Activated T-cell treated with anti-CD3 and anti-CD28 coated beads, Interleukin-2, amount 50 U/mL, for 72 hours (primary cell): Measurements from ENCODE around the gene CMC4. TPM values are rescaled to one million over a fixed set of nuclear protein-coding genes. Genes with fewer than 3 reads are reported as not detected.

Experiments
- ATAC-seq, 2 donors: fragments of 150-1000 bp; cut with Tn5 transposase; replicated peaks in 1 of 2; 2 replicates each; pipeline ENCODE4 v1.10.0; 2021; ENCODE audit warnings: moderate library complexity in 2 of 2, mild to moderate bottlenecking in 1 of 2
- DNase-seq, 2 donors: peaks; one replicate each; pipeline ENCODE4 v3.0.0; 2021 to 2022; ENCODE audit warnings: mixed read lengths in 1 of 2
- H3K27ac Mint-ChIP-seq: one replicate; pipeline ENCODE4 v1.8.0; 2022; ENCODE audit warnings: mild to moderate bottlenecking, moderate library complexity, mixed read lengths
- H3K27me3 Mint-ChIP-seq: one replicate; pipeline ENCODE4 v1.8.0; 2022; ENCODE audit warnings: low read depth, mixed read lengths
- H3K36me3 Mint-ChIP-seq, 2 donors: one replicate each; pipeline ENCODE4 v1.8.0; 2022; ENCODE audit warnings: mixed read lengths in 2 of 2, mild to moderate bottlenecking in 1 of 2; ENCODE audit not compliant: insufficient read depth in 2 of 2
- H3K4me1 Mint-ChIP-seq: one replicate; pipeline ENCODE4 v1.8.0; 2022; ENCODE audit warnings: low read depth, mixed read lengths
- H3K4me3 Mint-ChIP-seq, 2 donors: one replicate each; pipeline ENCODE4 v1.8.0; 2022; ENCODE audit warnings: mild to moderate bottlenecking in 2 of 2, mixed read lengths in 2 of 2, moderate library complexity in 2 of 2
- H3K9me3 Mint-ChIP-seq, 2 donors: one replicate each; pipeline ENCODE4 v1.8.0; 2022; ENCODE audit warnings: mixed read lengths in 2 of 2
- total RNA-seq, 2 donors: library from RNA; stranded (reverse); gene quantifications; one replicate each; pipeline ENCODE4 v1.2.3, GENCODE V29; 2022

Gene CMC4
- total RNA-seq, 2 donors from 2014 or later: 9.4 to 15.0 TPM

DNA sequence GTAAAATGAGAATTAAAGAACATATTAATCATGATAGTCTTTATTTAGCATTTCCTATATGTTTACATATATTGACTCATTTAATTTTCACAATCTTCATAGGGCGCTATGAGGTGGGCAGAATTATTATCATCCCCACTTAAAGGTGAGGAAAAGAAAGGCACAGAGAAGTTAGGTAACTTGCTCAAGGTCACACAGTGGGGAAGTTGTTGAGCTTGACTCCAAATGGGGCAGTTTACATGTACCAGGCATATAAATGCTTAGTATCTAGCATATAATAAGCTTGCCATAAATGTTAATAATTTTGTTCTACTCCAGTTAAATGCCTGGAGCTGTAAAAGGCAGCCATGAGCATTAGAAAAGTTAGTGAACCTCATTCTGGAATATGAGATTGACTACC, 1.5 kb downstream of the CMC4 start:
- Mint-ChIP-seq H3K9me3 (no peaks in the 10 kb centered on the region), H3K27me3 (no peaks in the 10 kb centered on the region), H3K27ac (peak overlapping the region; percentile 6), H3K4me1 (peaks cover 63% of the 10 kb centered on the region), H3K36me3 (peaks cover 10 to 11% of the 10 kb centered on the region in 2 donors), H3K4me3 (peak overlapping the region; percentile 81 to 88)
- ATAC-seq (no peak), DNase-seq (no peak)

DNA sequence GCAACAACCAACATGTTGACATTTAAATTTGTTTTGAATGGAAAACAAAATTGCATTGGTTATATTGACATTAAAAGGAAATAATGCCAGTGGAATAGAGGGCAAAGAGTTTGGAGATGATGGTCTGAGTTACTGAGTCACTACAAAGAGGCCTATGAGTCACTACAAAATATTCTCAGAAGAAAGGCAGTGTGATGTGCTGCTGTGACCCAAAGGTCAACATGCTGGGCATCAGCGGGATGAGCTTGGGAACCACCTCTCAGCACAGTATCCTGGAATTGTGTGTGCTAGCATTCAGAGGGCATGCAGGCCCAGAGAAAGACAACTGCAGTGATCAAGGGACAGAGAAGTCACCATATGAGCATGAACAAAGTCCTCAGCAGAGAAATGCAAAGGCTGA, 2.8 kb downstream of the CMC4 start:
- peak overlapping the region; percentile 80 for H3K27ac Mint-ChIP-seq
- DNase-seq (no peak), ATAC-seq (peak in 1 of 2 donors; percentile 15)
- H3K4me3 Mint-ChIP-seq: peak overlapping the region; percentile 73 to 86
- H3K36me3 Mint-ChIP-seq: peaks cover 2 to 4% of the 10 kb centered on the region in 2 donors
- peaks cover 50% of the 10 kb centered on the region for H3K4me1 Mint-ChIP-seq
- no peaks in the 10 kb centered on the region for H3K27me3 Mint-ChIP-seq
- H3K9me3 Mint-ChIP-seq: no peaks in the 10 kb centered on the region

DNA sequence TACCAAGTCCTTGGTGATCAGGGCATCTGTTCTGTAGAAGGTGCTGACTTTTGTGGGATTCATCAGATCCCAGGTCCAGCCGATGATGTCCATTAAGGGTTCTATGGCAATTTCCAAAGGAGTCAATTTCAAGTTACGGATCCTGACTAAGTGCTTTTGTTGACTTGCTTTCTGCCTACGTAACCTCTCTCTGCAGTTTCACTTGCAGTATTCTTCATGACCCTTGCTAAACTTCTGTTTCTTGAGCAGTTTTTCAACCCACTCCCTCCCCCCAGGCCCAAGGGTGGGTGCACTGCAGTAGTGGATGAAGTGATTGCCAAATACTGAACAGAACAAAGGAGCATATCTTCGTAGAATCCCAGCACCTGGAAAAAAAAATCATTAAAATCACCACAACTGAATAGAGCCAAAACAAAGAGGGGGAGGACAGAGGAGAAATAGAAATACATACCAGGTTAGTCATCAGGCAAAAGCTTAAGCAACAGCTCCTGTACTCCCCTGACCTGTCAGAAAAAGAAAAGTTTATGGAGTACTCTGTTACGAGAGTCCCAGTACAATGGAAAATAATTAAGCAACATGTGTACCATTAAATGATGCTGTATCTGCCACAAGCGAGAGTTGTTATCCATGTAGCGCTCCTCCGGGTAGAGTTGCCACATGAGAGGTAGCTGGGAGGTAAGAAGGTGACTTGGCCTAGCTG, 5.8 kb downstream of the CMC4 start:
- ATAC-seq (no peak), DNase-seq (no peak)
- Mint-ChIP-seq H3K36me3 (peaks cover 0 to 3% of the 10 kb centered on the region in 2 donors), H3K9me3 (no peaks in the 10 kb centered on the region), H3K27ac (peak overlapping the region; percentile 42), H3K27me3 (no peaks in the 10 kb centered on the region), H3K4me1 (peaks cover 39% of the 10 kb centered on the region), H3K4me3 (no peak overlapping the region)

DNA sequence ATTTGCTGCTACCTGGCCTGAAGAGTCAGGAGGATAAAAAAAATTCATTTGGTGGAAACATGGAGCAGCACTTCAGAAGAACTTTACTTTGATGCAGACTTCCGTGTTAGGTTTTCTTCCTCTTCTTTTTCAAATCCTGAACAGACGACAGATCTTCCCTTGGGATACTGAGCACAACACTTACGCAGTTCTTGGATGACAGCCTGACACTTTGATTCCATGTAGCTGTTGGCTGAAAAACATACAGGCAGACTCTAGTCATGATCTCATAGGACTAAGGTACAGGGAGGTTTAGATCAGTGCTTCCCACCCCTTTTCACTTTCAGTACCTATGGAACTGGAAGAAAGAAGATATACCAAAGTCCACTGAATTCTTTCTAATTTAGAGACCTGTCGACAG, 9.2 kb downstream of the CMC4 start:
- H3K9me3 Mint-ChIP-seq: no peaks in the 10 kb centered on the region
- no peak for DNase-seq

DNA sequence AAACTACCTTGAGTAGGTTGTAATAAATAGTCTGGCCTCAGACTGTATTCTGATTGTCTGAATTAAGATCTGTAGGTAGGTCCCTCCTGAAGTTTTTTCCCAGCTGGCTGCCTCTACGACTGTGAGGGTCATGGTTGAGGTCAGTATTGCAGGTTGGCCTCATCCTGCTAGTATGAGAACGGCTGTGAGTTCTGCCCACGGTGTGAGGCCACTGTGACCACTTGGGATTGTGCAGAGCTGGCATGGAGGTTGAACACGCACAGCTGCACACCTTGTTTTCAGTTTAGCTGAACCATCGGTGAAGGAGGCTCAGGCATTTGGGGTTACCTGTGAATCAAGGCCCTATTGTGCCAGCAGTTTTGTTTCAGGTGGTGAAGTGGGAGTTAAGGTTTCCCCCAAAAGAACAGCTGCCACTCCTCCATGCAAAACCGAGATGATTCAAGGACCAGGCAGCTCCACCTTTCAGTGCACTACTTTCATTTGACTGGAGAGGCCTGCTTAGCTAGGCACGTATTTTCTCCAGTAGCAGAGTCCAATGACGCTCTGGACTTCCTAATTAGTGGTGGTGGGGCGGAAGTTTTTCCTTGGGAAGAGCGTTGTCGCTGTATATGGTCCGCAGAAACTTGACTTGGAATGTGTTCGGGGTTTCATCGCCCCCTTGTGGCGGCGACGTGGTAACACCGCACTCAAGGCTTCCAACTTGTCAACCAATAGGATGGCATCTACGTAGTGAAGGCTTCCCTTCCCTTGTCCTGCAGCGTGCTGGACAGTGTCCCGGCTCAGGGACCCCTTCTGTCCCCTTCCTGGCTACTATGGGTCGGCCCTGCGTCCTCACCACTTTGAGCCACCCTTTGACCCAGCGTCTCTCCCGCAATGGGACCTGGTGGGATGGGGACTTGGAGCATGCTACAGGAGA, 13.8 kb downstream of the CMC4 start:
- peak overlapping the region; percentile 75 to 82 for H3K4me3 Mint-ChIP-seq
- no peak overlapping the region for H3K27ac Mint-ChIP-seq
- no peaks in the 10 kb centered on the region for H3K9me3 Mint-ChIP-seq
- H3K27me3 Mint-ChIP-seq: no peaks in the 10 kb centered on the region
- ATAC-seq (peak; percentile 73 to 77), DNase-seq (peak; percentile 34 to 44)
- H3K36me3 Mint-ChIP-seq: peaks cover 0 to 5% of the 10 kb centered on the region in 2 donors
- peaks cover 34% of the 10 kb centered on the region for H3K4me1 Mint-ChIP-seq

More for the DNA sequence above, 9.2 kb downstream of the CMC4 start:
- Mint-ChIP-seq H3K4me3 (no peak overlapping the region), H3K36me3 (peaks cover 0 to 1% of the 10 kb centered on the region in 2 donors), H3K27me3 (no peaks in the 10 kb centered on the region), H3K27ac (no peak overlapping the region), H3K4me1 (peaks cover 17% of the 10 kb centered on the region)
- no peak for ATAC-seq

DNA sequence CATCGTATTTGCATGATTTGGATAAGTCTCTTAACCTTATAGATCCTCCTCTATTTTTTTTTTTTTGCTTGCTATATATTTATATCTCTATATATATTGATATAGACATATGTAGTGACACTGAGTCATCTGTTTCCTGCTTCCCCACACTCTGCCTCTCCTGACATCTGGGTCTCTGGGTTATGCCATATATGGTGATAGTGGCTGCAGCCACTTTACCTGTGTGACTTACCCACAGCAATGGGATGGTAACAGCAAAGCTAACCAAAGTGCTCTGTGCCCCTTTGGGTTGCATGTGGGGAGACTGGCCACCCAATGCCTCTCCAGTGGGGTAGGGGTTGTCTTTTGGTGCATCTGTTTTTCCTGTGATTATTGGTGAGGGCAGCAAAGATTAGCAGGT, 14.5 kb downstream of the CMC4 start:
- Mint-ChIP-seq H3K9me3 (no peaks in the 10 kb centered on the region), H3K4me3 (peak overlapping the region; percentile 75 to 82), H3K27ac (no peak overlapping the region), H3K27me3 (no peaks in the 10 kb centered on the region), H3K36me3 (peaks cover 0 to 9% of the 10 kb centered on the region in 2 donors), H3K4me1 (peaks cover 34% of the 10 kb centered on the region)
- ATAC-seq (peak; percentile 55 to 59), DNase-seq (peak in 1 of 2 donors; percentile 3)

DNA sequence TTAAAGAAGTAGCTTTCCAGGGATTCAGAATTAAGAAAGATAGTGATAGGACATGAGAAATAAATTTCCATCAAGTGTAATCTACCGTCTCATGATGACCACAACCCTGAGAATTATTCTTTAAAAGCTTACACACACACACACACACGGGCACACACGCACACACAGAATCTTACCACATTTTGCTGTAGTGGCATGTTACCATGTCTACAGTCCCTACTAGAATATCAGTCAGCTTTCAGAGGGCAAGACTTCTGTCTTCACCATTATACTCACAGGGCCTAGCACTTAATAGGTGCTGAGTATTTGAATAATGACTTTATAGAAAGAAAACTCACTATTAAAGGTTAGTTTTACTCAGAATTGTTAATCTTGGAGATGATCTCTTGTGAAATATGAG, 15.4 kb downstream of the CMC4 start:
- Mint-ChIP-seq H3K4me3 (no peak overlapping the region), H3K36me3 (peaks cover 0 to 9% of the 10 kb centered on the region in 2 donors), H3K27ac (no peak overlapping the region), H3K9me3 (no peaks in the 10 kb centered on the region), H3K27me3 (no peaks in the 10 kb centered on the region), H3K4me1 (peaks cover 41% of the 10 kb centered on the region)
- ATAC-seq: no peak
- DNase-seq: no peak

DNA sequence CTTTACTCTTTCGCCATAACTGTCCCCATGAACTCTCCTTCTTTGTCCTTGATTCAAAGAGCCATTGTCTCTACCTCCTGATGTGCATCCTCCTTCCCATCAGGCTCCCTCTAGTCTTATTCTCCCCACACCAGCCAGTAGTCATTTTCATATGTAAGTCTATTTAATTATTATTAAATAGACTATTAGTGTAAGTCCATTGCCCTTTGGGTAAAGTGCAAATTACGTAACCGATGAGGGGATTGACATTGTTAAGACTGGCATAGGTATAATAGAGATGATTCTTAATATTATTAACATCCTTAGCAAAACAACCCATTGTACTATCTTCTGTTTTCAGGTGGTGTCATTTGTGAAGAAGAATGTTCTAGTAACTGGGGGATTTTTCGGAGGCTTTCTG, 16.7 kb downstream of the CMC4 start:
- H3K4me1 Mint-ChIP-seq: peaks cover 51% of the 10 kb centered on the region
- no peak for ATAC-seq

DNA sequence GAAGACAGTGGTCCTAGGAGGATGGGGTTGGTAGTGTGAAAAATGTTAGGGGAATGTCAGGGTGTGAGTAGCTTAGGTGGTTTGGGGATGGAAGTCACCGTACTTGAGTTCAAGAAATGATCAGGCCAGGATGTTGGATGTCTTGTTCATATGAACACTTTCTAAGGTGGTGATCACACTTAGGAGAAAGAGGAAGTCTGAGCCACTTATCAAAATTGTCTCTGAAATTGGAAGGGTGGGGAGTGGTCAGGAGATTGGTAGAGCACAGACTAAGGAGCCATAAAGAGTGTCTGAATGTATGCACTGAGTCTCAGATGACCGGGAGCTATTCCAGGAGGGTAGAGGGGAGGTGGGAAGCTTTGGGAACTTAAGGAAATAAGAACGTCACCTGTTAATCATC, 17.3 kb downstream of the CMC4 start:
- no peaks in the 10 kb centered on the region for H3K27me3 Mint-ChIP-seq
- peaks cover 57% of the 10 kb centered on the region for H3K4me1 Mint-ChIP-seq
- H3K27ac Mint-ChIP-seq: no peak overlapping the region

More for the DNA sequence above, 16.7 kb downstream of the CMC4 start:
- Mint-ChIP-seq H3K27me3 (no peaks in the 10 kb centered on the region), H3K36me3 (peaks cover 0 to 9% of the 10 kb centered on the region in 2 donors), H3K4me3 (no peak overlapping the region), H3K27ac (no peak overlapping the region), H3K9me3 (no peaks in the 10 kb centered on the region)
- DNase-seq: no peak

DNA sequence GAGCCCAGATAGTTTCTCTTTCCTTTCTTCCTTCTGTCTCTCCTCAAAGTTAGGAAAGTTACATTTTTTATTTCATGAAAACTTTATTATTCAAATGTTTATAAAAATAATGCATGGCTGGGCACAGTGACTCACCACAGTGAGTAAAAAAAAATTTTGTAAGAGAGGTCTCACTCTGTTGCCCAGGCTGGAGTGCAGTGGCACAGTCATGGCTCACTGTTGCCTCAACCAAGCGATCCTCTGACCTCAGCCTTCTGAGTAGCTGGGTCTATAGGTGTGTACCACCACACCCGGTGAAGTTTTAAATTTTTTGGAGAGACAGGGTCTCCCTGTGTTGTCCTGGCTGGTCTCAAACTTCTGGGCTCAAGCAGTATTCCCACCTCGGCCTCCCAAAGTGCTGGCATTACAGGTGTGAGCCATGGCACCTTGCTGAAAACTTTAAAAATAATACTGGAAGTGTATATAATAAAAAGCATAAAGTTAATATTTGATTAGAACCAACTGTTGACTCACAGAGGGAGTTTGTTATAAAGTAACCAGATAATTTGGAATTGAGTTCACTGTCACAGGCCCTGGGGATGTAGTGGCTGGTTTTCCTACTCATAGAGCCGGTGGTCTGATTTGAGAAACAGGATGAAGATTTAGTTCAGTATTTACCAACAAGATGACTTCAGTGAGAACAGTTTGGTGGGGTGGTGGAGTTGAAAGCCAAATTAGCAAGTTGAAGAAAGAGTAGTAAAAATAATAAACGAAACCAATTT, 18.0 kb downstream of the CMC4 start:
- DNase-seq (no peak), ATAC-seq (peak; percentile 30 to 45)
- H3K9me3 Mint-ChIP-seq: no peaks in the 10 kb centered on the region
- peaks cover 0 to 9% of the 10 kb centered on the region in 2 donors for H3K36me3 Mint-ChIP-seq
- peak overlapping the region; percentile 76 for H3K27ac Mint-ChIP-seq
- no peaks in the 10 kb centered on the region for H3K27me3 Mint-ChIP-seq
- H3K4me3 Mint-ChIP-seq: no peak overlapping the region
- H3K4me1 Mint-ChIP-seq: peaks cover 60% of the 10 kb centered on the region

More for the DNA sequence above, 17.3 kb downstream of the CMC4 start:
- Mint-ChIP-seq H3K36me3 (peaks cover 0 to 9% of the 10 kb centered on the region in 2 donors), H3K9me3 (no peaks in the 10 kb centered on the region), H3K4me3 (no peak overlapping the region)
- ATAC-seq (no peak), DNase-seq (no peak)

DNA sequence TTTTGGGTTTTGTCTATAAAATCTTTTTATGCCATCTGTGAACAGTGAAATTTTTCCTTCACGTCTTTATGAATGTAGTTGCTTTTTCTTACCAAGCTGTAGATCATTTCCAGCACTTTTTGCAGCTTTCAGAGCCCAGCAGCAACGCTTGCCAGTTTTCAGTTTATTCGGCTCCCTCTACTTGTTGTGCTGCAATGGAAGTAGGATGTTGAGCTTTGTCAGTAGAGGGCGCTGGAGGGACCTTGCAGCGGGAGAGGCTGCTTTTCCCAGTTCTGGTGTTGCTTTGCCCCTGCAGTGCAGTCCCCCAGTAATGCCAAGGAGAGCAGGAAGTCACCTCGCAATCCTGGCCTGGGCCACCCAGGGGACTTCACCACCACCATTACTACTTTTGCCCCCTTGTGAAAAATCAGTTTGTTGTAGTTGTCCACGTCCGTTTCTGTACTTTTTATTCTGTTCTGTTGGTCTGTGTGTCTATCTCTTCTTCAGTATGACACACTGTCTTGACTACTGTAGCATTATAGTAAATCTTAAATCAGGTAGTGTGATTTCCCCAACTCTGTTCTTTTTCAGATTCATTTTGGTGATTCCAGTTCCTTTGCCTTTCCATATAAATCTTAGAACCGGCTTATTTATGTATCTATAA, 21.8 kb downstream of the CMC4 start:
- H3K4me3 Mint-ChIP-seq: peak overlapping the region; percentile 31 to 64
- H3K4me1 Mint-ChIP-seq: peaks cover 32% of the 10 kb centered on the region
- peak overlapping the region; percentile 64 for H3K27ac Mint-ChIP-seq
- peaks cover 0 to 9% of the 10 kb centered on the region in 2 donors for H3K36me3 Mint-ChIP-seq
- H3K27me3 Mint-ChIP-seq: no peaks in the 10 kb centered on the region
- DNase-seq (peak; percentile 55 to 63), ATAC-seq (peak in 1 of 2 donors; percentile 51)
- no peaks in the 10 kb centered on the region for H3K9me3 Mint-ChIP-seq

DNA sequence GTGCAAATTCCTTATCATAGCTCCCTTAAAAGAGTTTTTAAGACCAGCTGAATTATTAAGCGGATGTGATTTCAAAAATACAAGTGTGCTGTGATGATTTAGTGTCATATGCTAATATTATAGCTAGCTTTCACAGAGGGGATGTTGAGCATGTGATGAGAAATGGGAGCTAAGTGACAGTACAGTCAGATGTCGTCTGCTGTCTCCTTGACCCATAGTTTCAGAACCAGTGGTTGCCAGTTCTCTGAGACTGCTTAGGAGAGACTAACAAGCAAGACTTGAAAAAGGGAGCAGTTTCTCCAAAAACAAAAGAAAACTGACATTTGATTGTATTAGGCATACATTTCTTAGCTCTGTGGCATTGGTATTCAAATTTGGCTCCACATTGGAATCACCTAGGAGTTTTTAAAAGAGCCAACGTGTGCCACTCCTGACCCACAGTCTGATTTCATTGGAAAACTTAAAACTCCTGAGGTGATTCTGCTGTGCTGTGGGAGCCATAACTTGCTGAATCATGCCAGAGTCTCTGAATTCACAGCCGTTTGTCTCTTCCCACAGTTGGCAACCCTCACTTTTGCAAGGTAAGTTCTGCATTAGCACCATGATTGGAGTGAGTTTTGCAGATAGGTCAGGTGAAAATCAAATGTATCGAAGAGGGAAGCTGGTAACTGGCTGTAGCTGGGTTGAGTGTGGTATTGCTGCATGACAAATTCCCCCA, 24.0 kb downstream of the CMC4 start:
- DNase-seq (no peak), ATAC-seq (no peak)
- H3K36me3 Mint-ChIP-seq: peaks cover 0 to 5% of the 10 kb centered on the region in 2 donors
- H3K27ac Mint-ChIP-seq: no peak overlapping the region
- H3K4me3 Mint-ChIP-seq: no peak overlapping the region
- no peaks in the 10 kb centered on the region for H3K27me3 Mint-ChIP-seq
- peaks cover 25% of the 10 kb centered on the region for H3K4me1 Mint-ChIP-seq
- no peaks in the 10 kb centered on the region for H3K9me3 Mint-ChIP-seq
